Raji (cell line): ENCODE measurements around the gene ZNF132.

ENCODE experiments used
- POLR2A ChIP-seq: IDR thresholded peaks from 2 replicates; pipeline ENCODE4 v1.6.1; 2011; ENCODE audit warnings: low read depth, low read length, control low read depth; ENCODE audit not compliant: insufficient read depth

Gene ZNF132

GRCh38 chr19:58469241-58470013 lies 29.5 kb upstream of the ZNF132 start:
- no peak; the same call in 1 of the 2 replicates for TF ChIP-seq POLR2A

- no peak for TF ChIP-seq POLR2A
Observed at GRCh38 chr19:58468216-58468839, 28.4 kb upstream of the ZNF132 start.

- peak; percentile 87 for TF ChIP-seq POLR2A
Observed at GRCh38 chr19:58466760-58467589, 27.0 kb upstream of the ZNF132 start, which contains the start of gene ZNF324. Gene ZNF324, plus strand, starts transcription at chr19:58467080. Its CDS starts 2,106 bp downstream, at chr19:58469186.

- no peak for TF ChIP-seq POLR2A
Observed at GRCh38 chr19:58466089-58466759, 26.3 kb upstream of the ZNF132 start.

GRCh38 chr19:58460039-58460438 lies 20.1 kb upstream of the ZNF132 start:
- no peak for TF ChIP-seq POLR2A

GRCh38 chr19:58456111-58456510 lies 16.2 kb upstream of the ZNF132 start:
- TF ChIP-seq POLR2A, result no peak

GRCh38 chr19:58455306-58455705 lies 15.4 kb upstream of the ZNF132 start:
- TF ChIP-seq POLR2A, result no peak

- TF ChIP-seq POLR2A, result no peak
Observed at GRCh38 chr19:58453743-58454142, 13.8 kb upstream of the ZNF132 start.

GRCh38 chr19:58451358-58452101 lies 11.6 kb upstream of the ZNF132 start, which contains the start of gene ZNF324B:
Gene ZNF324B, plus strand, starts transcription at chr19:58451622. Its CDS starts 2,080 bp downstream, at chr19:58453702.
- peak; percentile 85 for TF ChIP-seq POLR2A

- no peak for TF ChIP-seq POLR2A
Observed at GRCh38 chr19:58450856-58451357, 11.0 kb upstream of the ZNF132 start.

- TF ChIP-seq POLR2A, result no peak
Observed at GRCh38 chr19:58440556-58440955, 603 bp upstream of the ZNF132 start.

- TF ChIP-seq POLR2A, result no peak
Observed at GRCh38 chr19:58434217-58434616, 5.7 kb downstream of the ZNF132 start.

GRCh38 chr19:58429745-58430144 lies 10.2 kb downstream of the ZNF132 start:
- TF ChIP-seq POLR2A, result no peak

GRCh38 chr19:58428617-58429016 lies 11.3 kb downstream of the ZNF132 start:
- TF ChIP-seq POLR2A, result no peak
